Skin epidermis (tissue), 12 donors: ENCODE data around the gene NCBP1.
A peak's percentile ranks its signal among the peaks of the same experiment; 100 is the strongest.
"Not testable (repeated sequence)": the region's sequence is repeated elsewhere in the genome, so short reads cannot be mapped to it uniquely, and the experiment has no call there.

ENCODE experiments used
- H3K27ac ChIP-seq, 21 experiments: fragments of 200-600 bp; sonication (generic) in 11 of 21; one replicate each; pipeline ENCODE4 v1.5.0; 2020; ENCODE audit warnings: mild to moderate bottlenecking in 3 of 21, inconsistent platforms in 2 of 21, moderate library complexity in 2 of 21
- H3K4me3 ChIP-seq, 7 experiments: fragments of 200-600 bp; sonication (generic) in 2 of 7; one replicate each; pipeline ENCODE4 v1.5.0; 2020; ENCODE audit warnings: inconsistent platforms in 2 of 7, mild to moderate bottlenecking in 2 of 7, moderate library complexity in 1 of 7

NCBP1 gene

DNA sequence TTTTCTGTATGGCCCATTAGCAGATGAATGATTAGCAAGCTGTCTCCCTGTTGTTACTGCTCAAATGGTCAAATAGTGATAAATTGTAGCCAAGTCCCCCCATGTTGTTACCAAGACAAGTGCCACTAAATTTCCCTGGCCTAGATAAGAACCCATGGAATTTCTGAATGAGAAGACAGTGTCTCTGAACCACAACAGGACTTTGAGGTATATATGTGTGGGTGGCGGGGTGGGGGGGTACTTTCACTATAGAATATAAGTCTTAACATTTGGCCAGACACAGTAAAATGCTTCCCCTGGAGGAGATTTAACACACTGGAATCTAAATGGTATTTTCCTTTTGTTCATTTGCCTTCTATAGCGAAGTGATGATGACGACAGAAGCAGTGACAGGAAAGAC is 34.9 kb downstream of the NCBP1 start:
- H3K4me3 ChIP-seq: no peak overlapping the region
- no peak overlapping the region for H3K27ac ChIP-seq

DNA sequence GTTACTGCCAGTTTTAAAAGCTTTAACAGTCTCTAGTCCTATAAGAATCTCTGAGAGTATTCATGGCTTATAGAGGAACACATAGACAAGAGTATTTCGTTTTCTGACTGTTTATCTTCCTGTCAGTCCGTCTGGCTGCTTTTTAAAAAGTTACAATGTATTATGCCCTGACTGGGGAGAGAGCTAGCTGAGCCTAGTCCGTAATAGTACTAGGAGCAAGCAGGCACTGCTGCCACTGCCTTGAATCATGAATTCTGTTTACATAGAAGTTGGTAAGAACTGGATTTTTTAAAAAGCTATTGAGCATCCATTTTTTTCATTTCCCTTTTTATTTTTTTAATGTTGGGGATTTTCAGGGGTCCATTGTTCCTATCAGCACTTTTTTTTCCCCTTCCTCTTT is 37.0 kb downstream of the NCBP1 start:
- peak overlapping the region in 1 of 21 experiments; percentile 10 for H3K27ac ChIP-seq
- H3K4me3 ChIP-seq: no peak overlapping the region

DNA sequence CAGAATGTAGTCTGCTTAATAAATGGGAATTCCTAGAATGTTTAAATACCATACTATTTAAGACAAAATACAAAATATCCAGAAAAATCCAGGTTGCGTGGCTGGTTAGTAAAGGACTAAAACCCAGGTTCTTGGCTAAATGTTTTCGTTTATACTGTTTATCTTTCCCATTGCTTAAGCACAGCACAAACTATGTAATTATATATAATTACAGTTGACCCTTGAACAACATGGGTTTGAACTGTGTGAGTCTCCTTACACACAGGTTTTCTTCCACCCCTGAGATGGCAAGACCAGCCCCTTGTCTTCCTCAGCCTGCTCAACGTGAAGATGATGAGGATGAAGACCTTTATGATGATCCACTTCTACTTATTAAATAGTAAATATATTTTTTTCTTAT is 38.8 kb downstream of the NCBP1 start:
- Histone ChIP-seq H3K4me3 (no peak overlapping the region), H3K27ac (no peak overlapping the region)

DNA sequence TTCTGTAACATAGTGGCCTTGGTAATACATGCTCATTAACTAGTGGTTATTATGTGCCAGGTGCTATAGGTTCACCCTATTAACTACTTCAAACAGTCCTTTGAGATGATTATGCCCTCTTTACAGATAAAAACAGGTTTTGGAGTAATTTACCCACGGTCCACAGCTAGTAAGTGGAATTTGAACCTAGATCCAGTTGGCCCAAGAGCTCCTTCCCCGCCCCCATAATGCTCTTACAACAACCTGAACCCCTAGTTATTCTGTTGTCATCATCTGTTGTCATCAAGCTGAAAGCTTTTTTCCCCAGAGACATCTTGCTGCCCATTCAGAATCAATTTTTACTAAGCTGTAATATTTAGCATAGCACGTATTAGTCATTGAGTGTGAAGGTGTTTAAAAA is 40.3 kb downstream of the NCBP1 start:
- H3K27ac ChIP-seq: no peak overlapping the region

DNA sequence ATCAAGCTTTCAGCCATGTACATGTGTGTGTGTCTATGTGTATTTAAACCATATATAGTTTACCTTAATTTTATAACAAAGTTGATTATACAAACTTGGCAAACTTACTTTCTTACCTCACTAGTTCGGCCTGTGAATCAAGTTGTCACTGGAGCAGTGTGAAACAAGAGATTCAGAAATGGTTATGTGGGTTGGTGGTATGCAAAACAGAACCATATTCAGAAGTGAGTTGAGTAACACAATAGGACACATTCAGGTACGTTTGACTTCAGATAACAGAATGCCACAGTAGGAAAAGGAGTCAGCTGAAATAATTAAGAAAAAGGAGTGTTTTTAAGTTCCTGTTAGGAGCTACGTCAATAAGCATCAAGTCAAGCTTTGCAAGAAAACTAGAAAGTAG is 42.0 kb downstream of the NCBP1 start:
- H3K27ac ChIP-seq: no peak overlapping the region
- H3K4me3 ChIP-seq: no peak overlapping the region

More for the DNA sequence above, 40.3 kb downstream of the NCBP1 start:
- no peak overlapping the region for H3K4me3 ChIP-seq

DNA sequence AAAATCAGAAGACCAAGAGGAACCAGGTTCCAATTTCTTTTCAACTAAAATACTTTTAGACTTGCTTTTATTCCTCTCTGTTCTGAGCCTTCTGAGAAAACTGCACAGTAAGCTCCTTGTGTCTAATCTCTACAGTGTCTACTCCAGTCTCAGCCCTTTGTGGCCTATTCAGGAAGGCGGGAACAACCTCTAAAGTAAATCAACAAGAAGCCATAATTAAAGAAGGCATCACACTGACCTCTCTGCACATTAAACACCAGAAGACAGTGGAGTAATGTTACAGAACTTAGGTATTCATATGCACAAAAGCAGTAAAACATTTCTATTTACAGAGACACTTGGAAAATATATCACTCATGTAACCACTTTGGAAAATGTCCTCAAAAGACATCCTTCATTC is 48.6 kb downstream of the NCBP1 start:
- Histone ChIP-seq H3K4me3 (no peak overlapping the region), H3K27ac (no peak overlapping the region)

DNA sequence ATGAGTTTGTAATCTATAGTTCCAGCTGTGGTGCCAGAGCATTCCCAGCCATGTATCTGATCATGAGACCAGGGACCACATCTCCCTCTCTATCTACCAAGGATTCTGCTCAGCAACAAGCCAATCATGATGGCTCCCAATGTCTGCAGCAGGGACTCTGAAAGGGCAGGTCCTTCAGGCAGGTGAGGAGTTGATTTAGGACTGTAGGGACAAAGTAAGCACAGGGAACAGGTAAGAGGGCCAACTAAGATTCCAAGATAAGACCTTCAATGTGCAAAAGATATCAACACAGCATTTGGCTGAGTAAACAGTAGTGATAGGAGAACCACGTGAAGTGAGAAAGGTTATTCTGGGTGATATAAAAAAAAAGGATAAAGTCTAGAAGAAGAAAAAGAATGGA is 55.0 kb downstream of the NCBP1 start:
- no peak overlapping the region for H3K27ac ChIP-seq
- H3K4me3 ChIP-seq: no peak overlapping the region

DNA sequence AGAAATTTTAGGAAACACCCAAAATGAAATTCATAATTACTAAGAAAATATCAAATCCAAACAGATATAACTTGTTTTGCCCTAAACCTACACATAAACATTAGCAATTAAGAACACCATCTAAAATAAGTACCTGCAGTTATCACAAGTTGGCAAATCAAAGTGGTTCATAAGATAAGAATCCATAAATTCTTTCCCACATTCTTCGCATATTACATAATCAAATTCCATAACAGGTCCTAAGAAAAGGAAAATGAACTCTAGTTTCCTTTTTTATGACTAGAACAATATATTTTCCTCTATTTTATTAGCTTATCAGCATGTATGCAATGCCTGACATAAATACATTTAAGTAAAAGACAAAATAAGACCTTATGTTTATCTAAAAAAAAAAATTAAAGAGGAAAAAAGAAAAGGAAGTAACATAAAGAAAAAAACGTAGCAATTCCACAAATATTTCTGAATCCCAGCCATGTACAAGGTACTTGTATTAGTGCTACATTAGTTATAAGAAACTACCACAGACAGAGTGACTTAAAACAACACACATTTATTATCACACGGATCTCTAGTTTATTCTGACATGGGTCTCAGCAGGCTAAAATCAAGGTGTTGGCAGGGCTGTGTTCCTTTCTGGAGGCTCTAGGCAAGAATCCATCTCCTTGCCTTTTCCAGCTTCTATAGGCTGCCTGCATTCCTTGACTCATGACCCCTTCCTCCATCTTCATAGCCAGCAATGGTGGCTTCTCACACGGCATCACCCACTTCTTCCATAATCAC is 56.0 kb downstream of the NCBP1 start:
- H3K27ac ChIP-seq: no peak overlapping the region
- no peak overlapping the region for H3K4me3 ChIP-seq

DNA sequence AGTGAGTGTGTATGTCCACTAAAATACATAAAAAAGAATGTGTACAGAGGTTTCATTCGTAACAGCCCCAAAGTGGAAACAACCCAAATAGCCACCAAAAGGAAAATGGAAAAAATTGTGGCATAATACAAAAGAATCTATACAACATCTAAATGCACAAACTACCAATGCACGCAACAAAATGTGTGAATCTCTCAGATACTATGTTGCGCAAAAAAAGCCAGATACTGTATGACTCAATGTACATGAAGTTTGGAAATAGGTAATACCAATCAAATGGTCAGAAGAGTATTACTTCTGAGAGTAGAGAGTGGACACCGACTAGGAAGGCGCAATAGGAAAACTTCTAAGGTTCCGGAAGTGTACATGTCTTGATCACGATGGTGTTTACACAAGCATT is 61.1 kb downstream of the NCBP1 start:
- Histone ChIP-seq H3K4me3 (no peak overlapping the region), H3K27ac (no peak overlapping the region)

DNA sequence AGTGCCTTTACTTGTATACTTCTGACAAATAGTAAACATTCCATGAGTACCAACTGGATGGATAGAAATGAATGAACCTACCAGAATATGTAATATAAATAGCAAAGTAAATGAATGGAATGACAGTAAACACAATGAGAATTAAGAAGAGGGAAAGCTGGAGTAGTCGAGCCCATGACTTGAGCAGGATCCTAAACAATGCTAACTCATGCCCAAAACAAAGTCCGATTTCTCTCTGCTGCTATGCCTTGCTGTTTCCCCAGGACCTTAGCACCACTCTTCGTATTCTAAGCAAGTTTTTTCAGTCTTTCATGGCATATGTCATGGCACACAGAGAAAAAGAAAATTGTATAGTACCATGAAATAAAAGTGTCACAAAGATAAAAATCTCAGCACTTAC is 61.8 kb downstream of the NCBP1 start:
- no peak overlapping the region for H3K4me3 ChIP-seq
- H3K27ac ChIP-seq: no peak overlapping the region

DNA sequence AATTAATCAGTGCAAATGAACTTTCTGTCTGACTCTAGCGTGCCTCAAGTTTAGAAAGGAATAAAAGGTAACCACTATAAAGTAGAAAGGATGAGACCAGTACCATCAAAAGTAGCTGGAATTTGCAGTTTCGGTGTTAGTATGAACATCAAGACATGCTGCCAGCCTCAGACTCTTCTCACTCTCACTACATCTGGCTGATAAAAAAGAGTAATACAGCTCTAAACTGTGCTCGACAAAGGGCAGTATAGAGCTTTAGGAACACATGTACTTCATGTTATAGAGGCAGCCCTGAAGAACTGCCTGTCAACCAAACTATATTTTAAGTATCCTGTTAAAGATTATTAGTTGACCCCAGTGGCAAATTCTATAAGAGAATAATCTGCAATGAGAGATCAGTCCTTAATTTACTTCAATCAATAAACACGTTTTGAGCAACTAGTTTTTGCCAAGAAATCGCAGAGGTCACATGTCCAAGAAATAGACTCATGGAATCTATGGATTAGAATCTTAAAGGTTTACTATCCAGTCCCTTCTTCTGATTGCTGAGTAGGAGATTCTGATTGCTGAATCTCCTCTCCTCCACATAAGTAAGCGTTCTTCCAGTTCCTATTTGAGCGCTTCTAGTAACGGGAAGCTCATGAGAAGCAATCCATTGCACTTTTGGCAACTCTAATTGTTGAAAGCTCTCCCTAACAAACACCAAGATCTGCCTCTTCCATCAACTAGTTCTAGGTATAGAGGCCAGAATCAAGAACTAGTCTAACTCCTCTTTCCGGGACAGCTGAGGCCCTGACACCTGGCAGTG is 62.6 kb downstream of the NCBP1 start:
- peak overlapping the region in 20 of 21 experiments; percentile 88 to 96 (median 93) for H3K27ac ChIP-seq

DNA sequence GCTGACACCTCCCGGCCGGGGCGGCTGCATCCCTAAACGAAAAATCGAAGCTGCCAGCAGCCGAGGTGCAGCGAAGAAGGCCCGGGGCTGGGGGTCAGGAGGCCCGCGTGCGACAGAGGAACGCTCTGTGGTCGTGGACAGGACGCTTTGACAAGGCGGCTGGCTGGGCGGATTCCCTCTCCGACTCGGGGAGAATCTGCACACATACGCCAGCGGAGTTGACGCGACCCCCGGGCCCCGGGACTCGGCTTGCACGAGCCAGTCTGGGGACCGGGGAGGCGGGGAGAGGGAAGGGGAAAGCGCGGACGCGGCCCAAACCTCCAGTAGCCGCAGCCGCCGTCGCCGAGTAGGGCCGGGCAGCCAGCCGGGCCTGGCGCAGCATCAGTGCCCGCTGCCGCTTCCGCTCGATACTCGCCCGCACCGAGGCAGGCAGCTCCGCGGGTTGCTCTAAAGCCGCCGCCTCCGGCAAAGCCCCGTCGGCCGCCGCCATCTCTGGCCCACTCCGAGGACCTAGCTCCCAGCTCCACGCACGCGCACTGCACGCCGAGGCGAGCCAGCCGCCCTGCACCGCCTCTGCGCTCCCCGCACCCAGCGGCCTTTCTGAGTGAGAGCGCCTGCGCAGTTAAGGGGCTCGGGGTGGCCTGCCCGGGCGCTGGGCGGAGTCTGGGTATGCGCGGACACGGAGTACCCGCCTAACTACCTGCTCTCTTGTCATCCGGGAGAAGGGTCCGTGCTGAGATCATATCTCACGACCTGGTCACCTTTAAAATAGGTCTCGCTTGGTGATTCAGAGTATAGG is 63.4 kb downstream of the NCBP1 start, which contains the start of gene XPA:
TSS of gene XPA (minus strand) at position 538 of the 799 bp plus-strand sequence. CDS start at position 490, 48 bp downstream.
- peak within 1 kb of the TSS; percentile 88 to 96 (median 92) for H3K27ac ChIP-seq

More for the DNA sequence above, 62.6 kb downstream of the NCBP1 start:
- H3K4me3 ChIP-seq: peak overlapping the region; percentile 64 to 93 (median 85)

DNA sequence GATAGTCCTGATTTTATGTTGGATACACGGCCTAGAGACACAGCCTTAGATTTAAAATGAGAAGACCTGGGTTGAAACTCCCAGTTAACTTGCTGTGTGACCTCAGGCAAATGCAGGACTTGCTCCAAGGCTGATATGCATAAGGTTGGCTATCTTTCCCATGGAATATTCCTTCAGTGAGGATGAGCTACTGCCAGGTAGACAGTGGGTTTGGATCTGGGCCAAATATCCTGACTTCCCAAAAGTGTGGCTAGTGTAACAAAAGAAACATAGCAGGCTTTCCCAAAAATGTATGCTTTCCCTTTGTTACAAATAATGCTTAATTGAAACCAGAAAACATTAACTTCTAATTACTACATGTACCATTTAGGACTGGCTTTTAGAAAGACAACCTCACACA is 64.2 kb downstream of the NCBP1 start:
- H3K4me3 ChIP-seq: peak overlapping the region in 2 of 7 experiments; percentile 85 to 90
- H3K27ac ChIP-seq: peak overlapping the region in 18 of 21 experiments; percentile 88 to 96 (median 93)

More for the DNA sequence above, 63.4 kb downstream of the NCBP1 start, which contains the start of gene XPA:
- peak within 1 kb of the TSS; percentile 64 to 93 (median 85) for H3K4me3 ChIP-seq

DNA sequence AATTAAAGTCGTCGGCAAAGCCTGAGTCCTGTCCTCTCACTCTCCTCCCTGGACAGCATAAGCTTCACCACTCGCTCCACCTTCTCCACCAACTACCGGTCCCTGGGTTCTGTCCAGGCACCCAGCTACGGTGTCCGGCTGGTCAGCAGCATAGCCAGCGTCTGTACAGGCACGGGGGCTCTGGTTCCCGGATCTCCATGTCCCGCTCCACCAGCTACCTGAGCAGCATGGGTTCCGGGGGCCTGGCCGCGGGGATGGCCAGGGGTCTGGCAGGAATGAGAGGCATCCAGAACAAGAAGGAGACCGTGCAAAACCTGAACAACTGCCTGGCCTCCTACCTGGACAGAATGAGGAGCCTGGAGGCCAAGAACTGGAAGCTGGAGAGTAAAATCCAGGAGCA is 65.2 kb downstream of the NCBP1 start:
- no peak overlapping the region for H3K4me3 ChIP-seq
- no peak overlapping the region for H3K27ac ChIP-seq

DNA sequence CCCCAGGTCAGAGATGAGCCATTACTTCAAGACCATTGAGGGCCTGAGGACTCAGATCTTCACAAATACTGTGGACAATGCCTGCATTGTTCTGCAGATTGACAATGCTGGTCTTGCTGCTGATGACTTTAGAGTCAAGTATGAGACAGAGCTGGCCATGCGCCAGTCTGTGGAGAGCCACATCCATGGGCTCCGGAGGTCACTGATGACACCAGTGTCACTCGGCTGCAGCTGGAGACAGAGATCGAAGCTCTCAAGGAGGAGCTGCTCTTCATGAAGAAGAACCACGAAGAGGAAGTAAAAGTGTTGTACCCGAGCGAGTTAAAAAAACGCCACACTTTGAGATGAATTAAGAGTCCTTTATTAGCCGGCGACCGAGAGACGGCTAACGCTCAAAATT is 65.7 kb downstream of the NCBP1 start:
- not testable (repeated sequence) for H3K27ac ChIP-seq, H3K4me3 ChIP-seq

DNA sequence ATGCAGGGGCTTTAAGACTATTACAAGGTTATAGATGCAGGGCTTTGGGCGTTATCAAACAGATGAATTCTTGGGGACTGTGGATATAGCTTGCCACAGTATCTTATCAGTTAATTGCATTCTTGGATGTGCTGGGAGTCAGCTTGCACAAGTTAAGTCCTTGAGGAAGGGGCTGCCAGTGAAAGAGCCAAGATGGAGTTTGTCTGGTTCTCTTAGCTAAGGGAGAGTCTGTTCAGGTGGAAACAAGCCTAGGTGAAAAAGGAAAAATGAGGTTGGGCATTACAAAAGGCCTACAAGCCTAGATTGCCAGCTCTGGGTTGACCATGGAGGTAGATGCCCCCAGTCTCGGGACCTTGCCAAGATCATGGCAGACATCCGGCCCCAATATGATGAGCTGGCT is 66.2 kb downstream of the NCBP1 start:
- not testable (repeated sequence) for H3K27ac ChIP-seq, H3K4me3 ChIP-seq

DNA sequence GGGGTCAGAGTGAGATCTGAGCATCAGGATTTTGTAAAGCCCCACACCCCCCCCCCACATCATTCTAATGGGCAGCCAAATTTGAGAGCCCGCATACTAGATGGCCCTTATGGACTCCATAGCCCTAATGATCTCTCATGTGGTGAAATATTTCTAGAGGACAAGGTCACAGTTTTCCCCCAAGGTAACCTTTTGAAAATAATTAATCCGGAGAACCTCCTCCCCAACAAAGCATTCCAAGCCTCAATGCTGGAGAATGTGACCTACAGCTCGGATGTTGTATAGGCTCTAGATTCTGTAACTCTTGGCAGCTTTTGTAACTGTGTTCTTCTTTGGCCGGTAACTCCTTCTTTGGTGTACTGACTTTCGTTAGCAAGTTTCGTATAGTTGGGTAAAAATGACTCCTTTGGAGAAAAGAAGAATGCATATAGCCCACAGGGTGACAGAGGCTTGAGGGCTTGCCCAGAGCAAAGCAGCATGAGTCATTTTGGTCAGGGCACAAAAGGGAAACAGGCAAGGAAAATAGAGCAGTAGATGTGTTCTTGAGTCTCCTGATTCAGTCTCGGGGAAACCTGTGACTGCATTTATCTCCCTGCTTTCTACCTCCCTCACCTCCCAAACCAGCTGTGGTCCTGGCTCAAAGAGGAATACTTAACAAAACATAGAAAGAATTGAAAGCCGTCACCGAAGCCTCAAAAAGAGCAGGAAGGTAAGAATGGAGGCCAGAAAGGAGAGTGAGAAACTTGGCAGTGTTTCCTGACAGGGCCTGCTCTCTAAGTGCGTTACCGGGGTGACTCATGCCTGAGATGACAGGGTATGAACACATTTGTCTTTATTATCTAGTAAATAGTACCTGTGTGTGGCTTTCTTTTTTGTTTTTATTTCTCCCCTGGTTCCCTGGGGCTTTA is 70.1 kb downstream of the NCBP1 start:
- Histone ChIP-seq H3K4me3 (no peak overlapping the region), H3K27ac (peak overlapping the region in 5 of 21 experiments; percentile 6 to 67 (median 20))

DNA sequence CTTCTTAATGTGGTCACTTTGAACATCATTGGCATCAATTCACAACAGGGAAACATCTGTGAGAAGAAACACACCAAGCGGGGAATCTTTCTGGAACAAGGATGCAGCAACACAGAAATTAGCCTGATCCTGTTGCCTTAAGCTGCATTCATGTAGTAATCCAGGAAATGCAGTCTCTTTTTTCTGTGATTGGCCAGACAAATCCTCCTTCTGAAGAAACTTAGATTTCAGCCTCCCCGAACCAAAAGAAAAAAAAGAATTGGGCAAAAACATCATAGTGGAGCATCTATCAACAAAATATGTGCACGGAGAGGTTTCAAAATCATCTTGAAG is 70.7 kb downstream of the NCBP1 start:
- Histone ChIP-seq H3K4me3 (no peak overlapping the region), H3K27ac (peak overlapping the region in 3 of 21 experiments; percentile 10 to 34 (median 20))

DNA sequence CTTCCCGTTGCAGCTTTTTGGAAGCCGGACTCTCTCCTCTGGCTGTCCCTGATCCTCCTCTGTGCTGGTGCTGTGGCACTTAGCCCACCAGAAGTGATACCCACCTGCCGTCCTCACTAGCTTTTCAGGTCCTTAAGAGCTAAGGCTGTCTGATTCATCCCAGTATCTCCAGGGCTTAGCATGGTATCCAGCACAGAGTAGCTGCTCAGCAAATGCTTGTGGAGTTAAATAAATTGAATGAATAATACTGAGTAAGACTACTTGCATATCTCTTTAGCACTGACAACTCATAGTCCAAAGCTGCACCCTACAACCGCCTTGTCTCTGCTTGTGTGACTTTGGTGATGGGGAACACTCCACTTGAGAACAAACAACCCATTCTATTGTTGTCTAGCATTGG is 71.2 kb downstream of the NCBP1 start:
- H3K4me3 ChIP-seq: no peak overlapping the region
- no peak overlapping the region for H3K27ac ChIP-seq
